H1 (cell line): ENCODE data around the gene GCK. TPM values are rescaled to one million over a fixed set of nuclear protein-coding genes. Genes with fewer than 3 reads are reported as not detected.
A peak's percentile ranks its signal among the peaks of the same experiment; 100 is the strongest.

Source experiments
- CTCF ChIA-PET: fragments of 300-600 bp; sonication (Branson Sonifier 250); formaldehyde crosslinking; loops from one replicate; lab custom pipeline; 2021; ENCODE audit not compliant: partially characterized antibody; lab: Charles Lee
- POLR2A ChIA-PET: fragments of 300-600 bp; sonication (Branson Sonifier 250); formaldehyde crosslinking; loops from one replicate; lab custom pipeline; 2021; ENCODE audit warnings: inconsistent platforms; ENCODE audit not compliant: partially characterized antibody; lab: Charles Lee
- DNase-seq, 2 experiments: peaks; one replicate each; pipeline versions ENCODE4 v3.0.0 to v3.0.0-alpha.2; 2010 to 2022; ENCODE audit warnings: low spot score in 2 of 2, low read depth in 1 of 2, mixed read lengths in 1 of 2
- FAIRE-seq: peaks from 2 replicates; lab custom pipeline; 2011; peaks lifted over from hg19 to GRCh38; lab: Jason Lieb, UNC
- H2AFZ ChIP-seq: 2 replicates; pipeline ENCODE4 v1.8.1; 2012; ENCODE audit warnings: low read length, inconsistent platforms
- H2AK5ac ChIP-seq: 2 replicates; pipeline ENCODE4 v1.6.1; 2013; ENCODE audit warnings: low read depth, low read length
- H2BK120ac ChIP-seq: replicated peaks from 2 replicates; pipeline ENCODE3; 2013; ENCODE audit warnings: low read depth, low read length, inconsistent platforms
- H2BK12ac ChIP-seq: 2 replicates; pipeline ENCODE4 v1.6.1; 2013; ENCODE audit warnings: low read depth, low read length
- H2BK15ac ChIP-seq: 2 replicates; pipeline ENCODE4 v1.6.1; 2013; ENCODE audit warnings: low read length
- H2BK20ac ChIP-seq: 2 replicates; pipeline ENCODE4 v1.6.1; 2013; ENCODE audit warnings: low read length
- H2BK5ac ChIP-seq: 2 replicates; pipeline ENCODE4 v1.6.1; 2013; ENCODE audit warnings: low read depth, low read length
- H3K14ac ChIP-seq: 2 replicates; pipeline ENCODE4 v1.6.1; 2013; ENCODE audit warnings: inconsistent platforms; ENCODE audit not compliant: insufficient read length
- H3K18ac ChIP-seq: 2 replicates; pipeline ENCODE4 v1.6.1; 2013; ENCODE audit warnings: low read length; ENCODE audit errors: extremely low read depth
- H3K23ac ChIP-seq: 2 replicates; pipeline ENCODE4 v1.6.1; 2013; ENCODE audit warnings: inconsistent platforms; ENCODE audit not compliant: insufficient read length
- H3K23me2 ChIP-seq: 2 replicates; pipeline ENCODE4 v1.6.1; 2013; ENCODE audit warnings: low read depth, low read length
- H3K27ac ChIP-seq: 2 replicates; pipeline ENCODE4 v1.6.1; 2011; ENCODE audit warnings: low read depth, low read length, inconsistent platforms
- H3K27me3 ChIP-seq, 4 experiments: replicated peaks in 1 of 4; 1 replicate in 1 of 4; 2 replicates in 3 of 4; pipeline versions ENCODE4 v1.6.1 to v1.8.1; 2011 to 2013; ENCODE audit warnings: low read length in 3 of 4, mild to moderate bottlenecking in 3 of 4, inconsistent platforms in 2 of 4, mixed read lengths in 2 of 4, moderate library complexity in 1 of 4; ENCODE audit not compliant: control insufficient read depth in 3 of 4, insufficient read depth in 3 of 4; ENCODE audit errors: extremely low read depth in 1 of 4
- H3K36me3 ChIP-seq, 4 experiments: 2 replicates each; pipeline versions ENCODE4 v1.6.1 to v1.8.1; 2011 to 2013; ENCODE audit warnings: mild to moderate bottlenecking in 4 of 4, low read length in 3 of 4, moderate library complexity in 2 of 4, control low read depth in 1 of 4, inconsistent platforms in 1 of 4; ENCODE audit not compliant: insufficient read depth in 4 of 4, control insufficient read depth in 2 of 4
- H3K4ac ChIP-seq: replicated peaks from 2 replicates; pipeline ENCODE3; 2013; ENCODE audit warnings: low read length, low read depth, mixed read lengths, inconsistent platforms; ENCODE audit not compliant: insufficient read length
- H3K4me1 ChIP-seq, 4 experiments: replicated peaks in 1 of 4; 1 replicate in 1 of 4; 2 replicates in 3 of 4; pipeline versions ENCODE4 v1.6.1 to v1.8.1; 2011 to 2013; ENCODE audit warnings: low read length in 3 of 4, inconsistent platforms in 2 of 4, mixed read lengths in 1 of 4; ENCODE audit not compliant: insufficient read depth in 4 of 4, control insufficient read depth in 3 of 4
- H3K4me2 ChIP-seq, 2 experiments: 2 replicates each; pipeline versions ENCODE4 v1.6.1 to v1.8.1; 2011 to 2013; ENCODE audit warnings: low read depth in 2 of 2, low read length in 2 of 2, control low read depth in 1 of 2, inconsistent platforms in 1 of 2, mild to moderate bottlenecking in 1 of 2; ENCODE audit not compliant: insufficient read depth in 1 of 2
- H3K4me3 ChIP-seq, 4 experiments: fragments of 200-600, 300-600 bp in 1 of 4; sonication (generic), shearing (Covaris generic), sonication (Bioruptor Twin) in 1 of 4; 2 replicates each; pipeline versions ENCODE4 v1.5.1 to v1.8.1; 2011 to 2016; ENCODE audit warnings: low read length in 4 of 4, low read depth in 3 of 4, control low read depth in 2 of 4, inconsistent platforms in 2 of 4, mild to moderate bottlenecking in 2 of 4, mixed read lengths in 1 of 4, moderate library complexity in 1 of 4; ENCODE audit not compliant: insufficient read depth in 2 of 4; ENCODE audit errors: extremely low read depth in 1 of 4
- H3K56ac ChIP-seq: replicated peaks from 2 replicates; pipeline ENCODE3; 2013; ENCODE audit warnings: low read depth, mild to moderate bottlenecking, mixed read lengths, low read length, inconsistent platforms; ENCODE audit not compliant: insufficient read length
- H3K79me1 ChIP-seq: 2 replicates; pipeline ENCODE4 v1.6.1; 2013; ENCODE audit warnings: low read depth, low read length, control low read depth
- H3K79me2 ChIP-seq, 2 experiments: 2 replicates each; pipeline versions ENCODE4 v1.6.1 to v1.8.1; 2012 to 2013; ENCODE audit warnings: low read length in 2 of 2, mild to moderate bottlenecking in 2 of 2, inconsistent platforms in 1 of 2; ENCODE audit not compliant: insufficient read depth in 2 of 2, control insufficient read depth in 1 of 2
- H3K9ac ChIP-seq, 4 experiments: replicated peaks in 1 of 4; 1 replicate in 1 of 4; 2 replicates in 3 of 4; pipeline versions ENCODE4 v1.6.1 to v1.8.1; 2011 to 2013; ENCODE audit warnings: low read depth in 3 of 4, low read length in 3 of 4, control low read depth in 2 of 4, mild to moderate bottlenecking in 2 of 4, moderate library complexity in 2 of 4, inconsistent platforms in 1 of 4; ENCODE audit errors: extremely low read depth in 1 of 4
- H3K9me3 ChIP-seq, 2 experiments: 2 replicates each; pipeline versions ENCODE4 v1.6.1 to v1.8.1; 2012 to 2013; ENCODE audit warnings: mild to moderate bottlenecking in 2 of 2, moderate library complexity in 2 of 2, control low read depth in 1 of 2, inconsistent platforms in 1 of 2, low read depth in 1 of 2, low read length in 1 of 2, mixed read lengths in 1 of 2; ENCODE audit not compliant: insufficient read depth in 2 of 2
- H4K20me1 ChIP-seq, 2 experiments: replicated peaks in 1 of 2; 2 replicates each; pipeline versions ENCODE3 to v1.8.1; 2011 to 2013; ENCODE audit warnings: inconsistent platforms in 2 of 2, low read length in 2 of 2, mild to moderate bottlenecking in 1 of 2; ENCODE audit not compliant: insufficient read depth in 2 of 2, control insufficient read depth in 1 of 2
- H4K5ac ChIP-seq: 2 replicates; pipeline ENCODE4 v1.6.1; 2013; ENCODE audit warnings: low read length, low read depth, mixed read lengths, inconsistent platforms; ENCODE audit not compliant: insufficient read length
- H4K8ac ChIP-seq: 2 replicates; pipeline ENCODE4 v1.8.0; 2013; ENCODE audit warnings: mild to moderate bottlenecking, moderate library complexity, low read length, inconsistent platforms; ENCODE audit not compliant: insufficient read depth; ENCODE audit errors: extremely low read depth
- H4K91ac ChIP-seq: replicated peaks from 2 replicates; pipeline ENCODE3; 2013; ENCODE audit warnings: low read length, mixed read lengths, inconsistent platforms; ENCODE audit not compliant: insufficient read length
- CREB1 ChIP-seq: IDR thresholded peaks from 2 replicates; pipeline ENCODE4 v1.6.1; 2012; ENCODE audit warnings: inconsistent platforms
- GABPA ChIP-seq: IDR thresholded peaks from 2 replicates; pipeline ENCODE4 v1.6.1; 2011; ENCODE audit warnings: mild to moderate bottlenecking, low read length, moderate library complexity, borderline replicate concordance; ENCODE audit not compliant: insufficient read depth
- HDAC6 ChIP-seq: IDR thresholded peaks from one replicate; pipeline ENCODE4 v1.7.1; 2012; ENCODE audit warnings: low read depth, mild to moderate bottlenecking, inconsistent platforms, low read length, moderate library complexity
- PHF8 ChIP-seq: fragments of 200-600 bp; sonication (generic); conservative IDR thresholded peaks from 2 replicates; pipeline ENCODE4 v1.7.1; 2012; ENCODE audit warnings: low read depth, mild to moderate bottlenecking, inconsistent platforms, low read length, moderate library complexity
- RXRA ChIP-seq: IDR thresholded peaks from 2 replicates; pipeline ENCODE4 v1.6.1; 2011; ENCODE audit warnings: low read depth, mild to moderate bottlenecking, low read length, moderate library complexity; ENCODE audit not compliant: insufficient read depth
- TAF1 ChIP-seq: IDR thresholded peaks from 2 replicates; pipeline ENCODE4 v1.6.1; 2011; ENCODE audit warnings: mild to moderate bottlenecking, low read depth, low read length
- TAF7 ChIP-seq: optimal IDR thresholded peaks from 2 replicates; pipeline ENCODE3; 2011; ENCODE audit warnings: low read depth, mild to moderate bottlenecking, inconsistent platforms, low read length, moderate library complexity, borderline replicate concordance
- WGBS, 2 experiments: shearing (Covaris generic) in 1 of 2; methylation state at CpG; one replicate each; pipeline versions ENCODE4 v1.1.6 to v1.1.7; 2013 to 2015; ENCODE audit warnings: low lambda C conversion rate in 2 of 2, mixed read lengths in 2 of 2, inconsistent platforms in 1 of 2, low coverage in 1 of 2, missing lambda C conversion rate in 1 of 2; ENCODE audit not compliant: insufficient replicate concordance in 2 of 2, insufficient coverage in 1 of 2, insufficient read length in 1 of 2; ENCODE audit errors: extremely low coverage in 1 of 2, missing lambda C conversion rate in 1 of 2; 5-methylcytosine and 5-hydroxymethylcytosine counted together
- polyA plus RNA-seq, 7 experiments: library from polyadenylated mRNA; depleted of rRNA in 3 of 7; stranded (reverse) in 5 of 7; unstranded in 2 of 7; fragments of >200 nt in 5 of 7; fragments of 200-250 nt in 2 of 7; gene quantifications; 1 replicate in 5 of 7; 2 replicates in 1 of 7; 4 replicates in 1 of 7; pipeline versions ENCODE4 v1.2.1 to v1.2.3, GENCODE V29; 2011 to 2013; ENCODE audit warnings: missing spikeins in 2 of 7, mixed read lengths in 2 of 7
- total RNA-seq: library from RNA; stranded (reverse); fragmentation: NEBNext Ultra II Directional; extraction: Animal tissue kit (Norgen Biotek cat#: 25700); gene quantifications from 2 replicates; pipeline ENCODE4 v1.2.1, GENCODE V29; 2021
- TF ChIP-seq, protein P1 (sequence below), 3 experiments: IDR thresholded peaks; 1 replicate in 2 of 3; 2 replicates in 1 of 3; pipeline versions ENCODE4 v1.5.1 to v1.6.1; 2011; ENCODE audit warnings: low read length in 3 of 3, mild to moderate bottlenecking in 3 of 3, inconsistent platforms in 2 of 3, low read depth in 1 of 3, moderate library complexity in 1 of 3; ENCODE audit not compliant: insufficient read depth in 1 of 3; ENCODE audit errors: control extremely low read depth in 1 of 3

The GCK gene
- total and polyA plus RNA-seq, 2 of the 8 experiments (the other 6 are each of a cell fraction or from before 2014, with no cell fraction given): 2.4 to 4.9 TPM

DNA sequence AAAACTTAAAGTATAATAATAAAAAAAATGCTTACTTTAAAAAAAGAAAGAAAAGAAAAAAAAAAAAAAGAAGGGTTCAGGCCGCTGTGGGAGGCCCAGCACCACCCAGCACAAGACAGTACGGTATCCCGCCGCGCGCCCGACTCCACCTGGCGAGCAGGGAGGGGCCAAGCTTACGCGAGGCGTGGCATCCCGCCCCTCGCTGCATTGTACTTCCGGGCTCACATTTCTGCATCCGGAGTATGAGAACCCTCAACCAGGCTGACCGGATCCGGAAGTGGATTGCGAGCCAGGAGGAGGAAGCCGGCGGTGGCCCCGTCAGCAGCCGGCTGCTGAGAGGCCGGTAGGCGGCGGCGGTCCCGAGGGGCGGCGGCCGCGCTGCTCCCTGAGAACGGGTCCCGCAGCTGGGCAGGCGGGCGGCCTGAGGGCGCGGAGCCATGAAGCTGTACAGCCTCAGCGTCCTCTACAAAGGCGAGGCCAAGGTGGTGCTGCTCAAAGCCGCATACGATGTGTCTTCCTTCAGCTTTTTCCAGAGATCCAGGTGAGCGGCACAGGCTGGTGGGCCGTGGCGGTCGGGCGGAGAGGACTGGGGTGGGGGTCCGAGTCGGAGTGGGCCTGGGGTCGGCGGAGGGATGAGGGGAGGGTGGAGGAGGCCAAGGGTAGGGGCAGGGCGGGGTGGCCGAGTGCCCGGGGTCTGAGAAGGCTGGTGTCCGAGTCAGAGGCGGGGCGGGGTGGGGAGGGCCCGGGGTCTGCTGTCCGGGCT, 11.6 kb upstream of the GCK start, which contains the start of gene YKT6:
TSS of gene YKT6 (plus strand) at position 280 of the 763 bp plus-strand sequence. CDS start at position 438, 158 bp downstream.
- Histone ChIP-seq H2BK120ac (no peak within 1 kb of the TSS), H3K36me3 (peaks cover 3 to 13% (median 11%) of the 10 kb centered on the region in 4 experiments; a peak in 7 of 8 replicates), H2AFZ (peak within 1 kb of the TSS; percentile 20; the same call in 1 of the 2 replicates), H4K5ac (no peak within 1 kb of the TSS), H3K4me1 (peaks cover 0 to 2% (median 0%) of the 10 kb centered on the region in 4 experiments; a peak in 1 of 7 replicates), H4K8ac (no peak within 1 kb of the TSS), H3K9me3 (no peaks in the 10 kb centered on the region), H3K79me2 (peaks cover 18 to 32% of the 10 kb centered on the region in 2 experiments), H3K9ac (peak within 1 kb of the TSS; percentile 64 to 83 (median 78)), H3K27ac (no peak within 1 kb of the TSS), H3K56ac (no peak within 1 kb of the TSS), H3K4ac (peak within 1 kb of the TSS; percentile 44), H3K18ac (no peak within 1 kb of the TSS), H3K14ac (no peak within 1 kb of the TSS), H3K4me3 (peak within 1 kb of the TSS; percentile 82 to 99 (median 90)), H3K23ac (no peak within 1 kb of the TSS), H3K27me3 (peaks cover 0 to 3% (median under 1%) of the 10 kb centered on the region in 4 experiments; a peak in 2 of 7 replicates), H2BK5ac (no peak within 1 kb of the TSS), H4K91ac (peak within 1 kb of the TSS; percentile 25), H4K20me1 (peaks cover 0 to 9% of the 10 kb centered on the region in 2 experiments), H3K23me2 (0 out of 2 replicates have a peak, but pooled peaks cover 4% of the 10 kb centered on the region), H2BK15ac (no peak within 1 kb of the TSS), H2BK12ac (no peak within 1 kb of the TSS), H2AK5ac (no peak within 1 kb of the TSS), H3K4me2 (peak within 1 kb of the TSS; percentile 63 to 95), H3K79me1 (no peaks in the 10 kb centered on the region; the same call in none of the 2 replicates), H2BK20ac (no peak within 1 kb of the TSS)
- FAIRE-seq (peak; percentile 63), DNase-seq (peak; percentile 88)
- ChIA-PET CTCF (interaction anchor here (0.6 to 2.6 kb wide), 10 partner anchors 10 to 494 kb away, joined by 3 to 11 read pairs (median 4); no protein-coding TSS in a partner anchor), POLR2A (interaction anchor here (0.6 to 1.6 kb wide), 5 partner anchors 11 to 78 kb away, joined by 3 read pairs; partner anchors contain the start of gene POLD2)
- 4% methylated on average over 29 of the region's 58 CpGs; no CpG with 5 or more reads in 1 of the 2 experiments for WGBS, 2 experiments
- TF ChIP-seq TAF1 (peak; percentile 84), PHF8 (peak; percentile 93), RXRA (no peak), CREB1 (peak; percentile 32; the same call in 1 of the 2 replicates), TAF7 (peak; percentile 75), GABPA (peak; percentile 97), HDAC6 (no peak)
- TF ChIP-seq, protein P1, sequence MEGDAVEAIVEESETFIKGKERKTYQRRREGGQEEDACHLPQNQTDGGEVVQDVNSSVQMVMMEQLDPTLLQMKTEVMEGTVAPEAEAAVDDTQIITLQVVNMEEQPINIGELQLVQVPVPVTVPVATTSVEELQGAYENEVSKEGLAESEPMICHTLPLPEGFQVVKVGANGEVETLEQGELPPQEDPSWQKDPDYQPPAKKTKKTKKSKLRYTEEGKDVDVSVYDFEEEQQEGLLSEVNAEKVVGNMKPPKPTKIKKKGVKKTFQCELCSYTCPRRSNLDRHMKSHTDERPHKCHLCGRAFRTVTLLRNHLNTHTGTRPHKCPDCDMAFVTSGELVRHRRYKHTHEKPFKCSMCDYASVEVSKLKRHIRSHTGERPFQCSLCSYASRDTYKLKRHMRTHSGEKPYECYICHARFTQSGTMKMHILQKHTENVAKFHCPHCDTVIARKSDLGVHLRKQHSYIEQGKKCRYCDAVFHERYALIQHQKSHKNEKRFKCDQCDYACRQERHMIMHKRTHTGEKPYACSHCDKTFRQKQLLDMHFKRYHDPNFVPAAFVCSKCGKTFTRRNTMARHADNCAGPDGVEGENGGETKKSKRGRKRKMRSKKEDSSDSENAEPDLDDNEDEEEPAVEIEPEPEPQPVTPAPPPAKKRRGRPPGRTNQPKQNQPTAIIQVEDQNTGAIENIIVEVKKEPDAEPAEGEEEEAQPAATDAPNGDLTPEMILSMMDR (IDR thresholded peaks at IDR 0.05; ENCODE audit: control extremely low read depth in 1 of 3, insufficient read depth in 1 of 3, low read depth in 1 of 3, low read length in 3 of 3): peak; percentile 34 to 59 (median 52)
